GM12891 (cell line): ENCODE data around the gene BOD1.

Source experiments
- POLR2AphosphoS5 ChIP-seq: IDR thresholded peaks from 2 replicates; pipeline ENCODE4 v1.6.1; 2011; ENCODE audit warnings: low read depth, low read length, control low read depth
- TAF1 ChIP-seq: IDR thresholded peaks from 2 replicates; pipeline ENCODE4 v1.6.1; 2011; ENCODE audit warnings: low read depth, low read length, control low read depth

- no peak for TF ChIP-seq TAF1
- TF ChIP-seq POLR2AphosphoS5 = no peak
Measured at GRCh38 chr5:173665326-173665725, 48.9 kb upstream of the BOD1 start.
